Ishikawa (cell line): ENCODE measurements around the gene KPNA3.
A peak's percentile ranks its signal among the peaks of the same experiment; 100 is the strongest.

Experiments used
- CEBPB ChIP-seq: IDR thresholded peaks from 2 replicates; pipeline ENCODE4 v1.6.1; 2012
- CREB1 ChIP-seq: IDR thresholded peaks from 2 replicates; pipeline ENCODE4 v1.6.1; 2012; ENCODE audit warnings: low read depth
- EGR1 ChIP-seq: IDR thresholded peaks from 2 replicates; pipeline ENCODE4 v1.6.1; 2012
- EP300 ChIP-seq: IDR thresholded peaks from 2 replicates; pipeline ENCODE4 v1.6.1; 2012; ENCODE audit warnings: borderline replicate concordance
- FOXM1 ChIP-seq: IDR thresholded peaks from 2 replicates; pipeline ENCODE4 v1.6.1; 2012; ENCODE audit warnings: low read depth, borderline replicate concordance
- MAX ChIP-seq: IDR thresholded peaks from 2 replicates; pipeline ENCODE4 v1.6.1; 2012
- NFIC ChIP-seq: IDR thresholded peaks from 2 replicates; pipeline ENCODE4 v1.6.1; 2012
- RAD21 ChIP-seq: IDR thresholded peaks from 2 replicates; pipeline ENCODE4 v1.6.1; 2012; ENCODE audit warnings: low read depth
- REST ChIP-seq: IDR thresholded peaks from 2 replicates; pipeline ENCODE4 v1.6.1; 2012; ENCODE audit warnings: low read depth, mild to moderate bottlenecking
- TAF1 ChIP-seq: IDR thresholded peaks from 2 replicates; pipeline ENCODE4 v1.6.1; 2012; ENCODE audit warnings: low read depth, mild to moderate bottlenecking
- TCF12 ChIP-seq: IDR thresholded peaks from 2 replicates; pipeline ENCODE4 v1.6.1; 2012; ENCODE audit warnings: low read depth
- TEAD4 ChIP-seq: IDR thresholded peaks from 2 replicates; pipeline ENCODE4 v1.6.1; 2012
- USF1 ChIP-seq: IDR thresholded peaks from 2 replicates; pipeline ENCODE4 v1.6.1; 2012
- YY1 ChIP-seq: IDR thresholded peaks from 2 replicates; pipeline ENCODE4 v1.6.1; 2012; ENCODE audit warnings: low read depth
- ZBTB7A ChIP-seq: IDR thresholded peaks from 2 replicates; pipeline ENCODE4 v1.6.1; 2012; ENCODE audit warnings: low read depth

KPNA3 gene

GRCh38 chr13:49693191-49693733, 99.2 kb downstream of the KPNA3 start:
- no peak for TF ChIP-seq EGR1
- TF ChIP-seq EP300, result no peak
- no peak for TF ChIP-seq RAD21
- TF ChIP-seq USF1, result no peak
- no peak for TF ChIP-seq CREB1
- no peak for TF ChIP-seq YY1
- TF ChIP-seq TEAD4, result no peak
- no peak for TF ChIP-seq FOXM1
- no peak for TF ChIP-seq TCF12

- TF ChIP-seq USF1 (peak; percentile 13; the same call in 1 of the 2 replicates), RAD21 (no peak), EGR1 (no peak), TAF1 (peak; percentile 53), TCF12 (0 out of 2 replicates have a peak, but pooled peaks have one; percentile 11), CEBPB (peak; percentile 98), ZBTB7A (0 out of 2 replicates have a peak, but pooled peaks have one; percentile 26), YY1 (peak; percentile 22; the same call in 1 of the 2 replicates), MAX (peak; percentile 97), FOXM1 (no peak), NFIC (peak; percentile 9; the same call in 1 of the 2 replicates), REST (0 out of 2 replicates have a peak, but pooled peaks have one; percentile 11), EP300 (no peak)
Measured at GRCh38 chr13:49690995-49691784, 101.3 kb downstream of the KPNA3 start, which contains the start of gene EBPL. EBPL (minus strand) TSS chr13:49691486; CDS start chr13:49691424, 62 bp downstream.

- no peak for TF ChIP-seq YY1
- TF ChIP-seq TEAD4, result no peak
- 0 out of 2 replicates have a peak, but pooled peaks have one; percentile 26 for TF ChIP-seq NFIC
- no peak for TF ChIP-seq TAF1
- TF ChIP-seq EP300, result no peak
- TF ChIP-seq RAD21, result no peak
- TF ChIP-seq CREB1, result no peak
- no peak for TF ChIP-seq TCF12
Measured at GRCh38 chr13:49690133-49690994, 102.1 kb downstream of the KPNA3 start.

GRCh38 chr13:49683489-49683888, 109.0 kb downstream of the KPNA3 start:
- TF ChIP-seq EP300, result no peak
- TF ChIP-seq NFIC, result no peak
- TF ChIP-seq MAX, result no peak
- TF ChIP-seq CEBPB, result no peak
- TF ChIP-seq ZBTB7A, result no peak
- TF ChIP-seq CREB1, result no peak
- TF ChIP-seq TCF12, result no peak
- no peak for TF ChIP-seq TEAD4
- TF ChIP-seq USF1, result no peak
- no peak for TF ChIP-seq YY1
- TF ChIP-seq REST, result no peak
- TF ChIP-seq RAD21, result no peak
- TF ChIP-seq EGR1, result no peak
- no peak for TF ChIP-seq TAF1
- TF ChIP-seq FOXM1, result no peak
